ENCODE results near the gene GGNBP2.

Gene GGNBP2

DNA sequence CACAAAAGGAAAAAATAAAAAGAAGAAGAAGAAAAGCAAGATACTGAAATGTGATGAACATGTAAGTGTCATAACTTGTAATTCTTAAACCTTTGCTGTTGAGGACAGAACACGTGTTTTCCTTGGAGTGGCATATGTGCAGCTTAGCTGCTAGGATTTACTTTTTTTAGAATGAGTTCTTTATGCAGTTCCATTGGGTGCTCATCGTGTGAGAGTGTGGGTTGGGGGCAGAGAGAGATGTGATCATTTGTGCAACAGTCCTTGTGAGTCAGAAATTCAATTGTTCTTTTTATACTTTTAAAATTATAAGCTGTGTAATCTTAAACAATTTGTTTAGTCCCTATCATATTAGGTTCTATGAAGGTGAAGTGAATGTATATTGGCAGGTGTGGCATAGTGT is 41.4 kb downstream of the GGNBP2 start:
- TF ChIP-seq CTCF (conservative IDR thresholded peaks at IDR 0.05; ENCODE audit: low read depth, low read length), result no peak
- H3K4me3 ChIP-seq (ENCODE audit: low read depth, low read length), result no peak overlapping the region
- no peak for DNase-seq (ENCODE audit: low read depth)

GRCh38 chr17:36590082-36590481 is 45.4 kb downstream of the GGNBP2 start:
- no peak overlapping the region for H3K4me3 ChIP-seq (ENCODE audit: low read depth, low read length)
- TF ChIP-seq CTCF (conservative IDR thresholded peaks at IDR 0.05; ENCODE audit: low read depth, low read length), result no peak
- DNase-seq (ENCODE audit: low read depth), result peak; percentile 73

DNA sequence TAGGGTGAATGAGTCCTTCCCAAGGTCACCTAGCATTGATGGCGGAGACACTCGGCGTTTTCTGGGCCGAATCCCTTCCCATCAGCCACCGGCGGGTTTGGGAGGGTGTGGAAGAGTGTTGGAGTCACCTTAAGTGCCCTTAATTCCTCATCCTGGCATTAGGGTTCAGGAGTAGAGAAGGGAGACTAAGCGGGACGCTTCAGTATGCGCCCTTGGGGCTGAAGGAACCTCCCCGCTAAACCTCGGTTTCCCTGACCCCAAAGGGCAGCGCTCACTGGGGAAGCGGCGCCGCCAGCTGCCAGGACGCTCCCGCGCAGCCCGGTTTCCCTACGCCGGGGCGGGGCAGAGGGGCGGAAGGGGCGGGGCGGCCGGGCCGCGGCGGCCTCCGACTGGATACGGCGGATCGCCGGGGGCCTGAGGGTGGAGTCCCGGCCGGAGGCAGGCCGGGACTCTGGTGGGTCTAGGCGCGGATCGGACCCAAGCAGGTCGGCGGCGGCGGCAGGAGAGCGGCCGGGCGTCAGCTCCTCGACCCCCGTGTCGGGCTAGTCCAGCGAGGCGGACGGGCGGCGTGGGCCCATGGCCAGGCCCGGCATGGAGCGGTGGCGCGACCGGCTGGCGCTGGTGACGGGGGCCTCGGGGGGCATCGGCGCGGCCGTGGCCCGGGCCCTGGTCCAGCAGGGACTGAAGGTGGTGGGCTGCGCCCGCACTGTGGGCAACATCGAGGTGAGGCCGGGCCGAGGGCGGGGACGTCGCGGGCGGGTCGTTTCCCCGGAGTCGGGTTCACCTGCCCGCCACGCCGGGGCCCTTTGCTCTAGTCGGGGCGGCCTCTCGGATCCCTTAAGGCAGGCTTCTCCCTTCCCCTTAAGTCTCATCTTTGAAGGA is 47.0 kb downstream of the GGNBP2 start, which contains the start of gene DHRS11:
DHRS11 (plus strand) TSS at position 446 of the 882 bp plus-strand sequence; CDS start at position 577, 131 bp downstream.
- H3K4me3 ChIP-seq (ENCODE audit: low read depth, low read length), result peak within 1 kb of the TSS; percentile 68
- TF ChIP-seq CTCF (conservative IDR thresholded peaks at IDR 0.05; ENCODE audit: low read depth, low read length), result no peak
- peak; percentile 75 for DNase-seq (ENCODE audit: low read depth)

DNA sequence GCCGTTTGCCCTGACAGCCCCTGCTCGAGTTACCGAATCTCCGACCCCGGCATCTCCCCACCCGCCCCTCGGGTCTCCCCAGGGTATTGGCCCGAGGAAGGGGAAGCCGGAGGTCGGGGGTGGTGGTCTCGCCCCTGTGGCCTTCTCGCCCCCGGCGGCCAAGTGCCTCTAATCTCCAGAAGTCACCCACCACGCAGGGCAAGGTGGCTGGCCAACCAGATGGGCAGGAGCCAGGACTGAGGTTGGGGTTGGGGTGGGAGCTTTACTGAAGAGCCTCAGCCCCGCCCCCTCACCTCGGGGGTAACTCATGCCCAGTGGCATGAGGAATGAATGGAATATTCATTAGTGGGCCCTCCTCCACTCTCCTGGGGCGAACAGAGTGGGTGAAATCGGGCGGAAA is 47.6 kb downstream of the GGNBP2 start:
- no peak for TF ChIP-seq CTCF (conservative IDR thresholded peaks at IDR 0.05; ENCODE audit: low read depth, low read length)
- peak overlapping the region; percentile 68 for H3K4me3 ChIP-seq (ENCODE audit: low read depth, low read length)
- peak; percentile 9 for DNase-seq (ENCODE audit: low read depth)

GRCh38 chr17:36592716-36593321 is 48.1 kb downstream of the GGNBP2 start:
- DNase-seq (ENCODE audit: low read depth), result peak; percentile 22
- no peak for TF ChIP-seq CTCF (conservative IDR thresholded peaks at IDR 0.05; ENCODE audit: low read depth, low read length)
- H3K4me3 ChIP-seq (ENCODE audit: low read depth, low read length), result peak overlapping the region; percentile 68

- no peak for TF ChIP-seq CTCF (conservative IDR thresholded peaks at IDR 0.05; ENCODE audit: low read depth, low read length)
- DNase-seq (ENCODE audit: low read depth), result no peak
- H3K4me3 ChIP-seq (ENCODE audit: low read depth, low read length), result no peak overlapping the region
Measured at GRCh38 chr17:36593656-36594316, 49.1 kb downstream of the GGNBP2 start.

All from choroid plexus epithelial cell (primary cell).